ENCODE measurements around the gene SFN.
"Not testable (repeated sequence)": the region's sequence is repeated elsewhere in the genome, so short reads cannot be mapped to it uniquely, and the experiment has no call there.

Gene SFN

DNA sequence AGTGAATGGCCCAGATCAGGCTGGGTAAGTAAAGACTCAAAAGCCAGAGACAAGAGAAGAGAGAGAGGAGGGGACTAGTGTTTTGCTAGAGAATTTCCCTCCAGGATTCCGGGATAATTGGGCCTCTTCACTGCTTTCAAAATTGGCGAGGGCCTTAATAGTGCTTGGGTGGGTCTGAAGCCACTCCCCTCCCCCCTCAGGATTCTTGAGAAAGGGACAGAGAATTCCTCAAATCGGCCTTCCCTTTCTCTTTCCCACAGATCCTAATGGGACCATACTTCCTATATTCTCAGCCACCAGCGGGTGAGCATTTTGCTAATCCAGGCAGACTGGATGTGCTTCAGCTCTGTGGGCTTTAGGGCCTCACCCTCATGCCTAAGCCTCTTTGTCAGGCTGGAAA lies 11.9 kb downstream of the SFN start:
- DNase-seq = no peak

DNA sequence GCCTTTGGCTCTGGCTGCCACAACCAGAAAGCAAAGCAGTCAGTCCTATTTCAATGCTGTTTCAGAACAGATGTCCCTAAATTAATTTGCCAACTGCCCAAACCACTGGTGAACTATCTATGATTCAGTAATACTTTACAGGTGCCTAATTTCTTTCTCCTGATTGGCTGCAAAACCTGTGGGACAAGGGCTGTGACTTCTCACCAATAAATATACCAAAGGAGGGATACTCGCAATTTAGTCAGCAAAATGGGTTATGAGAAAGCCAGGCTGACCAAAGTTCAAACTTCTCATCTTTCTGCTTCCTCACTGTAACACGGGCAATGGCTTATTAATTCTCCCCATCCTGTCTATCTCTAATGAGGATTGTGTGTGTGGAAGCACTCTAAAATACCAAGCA lies 14.4 kb downstream of the SFN start:
- DNase-seq = no peak

GRCh38 chr1:26879793-26880192 lies 16.8 kb downstream of the SFN start:
- DNase-seq = no peak

DNA sequence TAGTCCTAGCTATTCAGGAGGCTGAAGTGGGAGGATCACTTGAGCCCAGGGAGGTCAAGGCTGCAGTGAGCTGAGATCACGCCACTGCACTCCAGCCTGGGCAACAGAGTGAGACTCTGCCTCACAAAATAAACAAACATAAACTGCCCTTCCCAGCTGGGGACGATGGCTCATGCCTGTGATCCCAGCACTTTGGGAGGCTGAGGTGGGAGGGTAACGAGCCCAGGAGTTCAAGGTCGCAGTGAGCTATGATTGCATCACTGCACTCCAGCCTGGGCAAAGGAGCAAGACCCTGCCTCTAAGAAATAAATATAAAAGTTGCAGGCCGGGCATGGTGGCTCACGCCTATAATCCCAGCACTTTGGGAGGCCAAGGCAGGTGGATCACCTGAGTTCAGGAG lies 18.7 kb downstream of the SFN start:
- not testable (repeated sequence) for DNase-seq

DNA sequence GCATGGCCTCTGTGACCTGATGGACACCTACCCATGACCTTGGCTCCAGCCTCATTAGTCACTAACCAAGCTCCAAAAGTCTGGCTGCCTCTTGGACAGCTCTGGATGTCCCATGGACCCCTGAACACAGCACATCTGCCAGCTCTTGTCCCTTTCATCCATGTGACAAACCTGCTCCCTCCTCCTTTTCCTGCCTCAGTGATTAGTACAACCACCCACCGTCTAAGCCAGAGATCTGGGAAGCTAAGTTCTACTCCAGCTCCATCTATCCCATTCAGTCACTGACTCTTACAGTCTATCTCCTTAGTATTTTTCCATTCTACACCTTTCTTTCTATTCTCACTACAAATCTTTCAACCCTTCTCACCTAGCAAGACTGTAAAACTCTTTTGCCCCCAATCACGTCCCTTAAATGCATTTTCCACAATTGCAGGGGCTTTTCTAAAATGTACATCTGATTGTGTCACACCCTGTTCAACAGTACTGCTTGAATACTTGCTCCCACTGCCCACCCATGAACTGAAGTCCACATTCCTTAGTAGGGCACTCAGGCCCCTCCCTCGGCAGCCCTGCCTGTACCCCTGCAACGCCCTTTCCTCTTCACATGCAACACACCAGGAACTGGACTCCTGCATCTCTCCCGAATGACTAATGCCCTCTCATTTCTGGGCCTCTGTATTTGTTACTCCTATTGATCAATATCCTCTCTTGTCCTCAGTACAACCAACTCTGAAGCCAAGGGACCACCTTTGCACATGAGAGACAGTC lies 19.9 kb downstream of the SFN start:
- DNase-seq = no peak

GRCh38 chr1:26887125-26887524 lies 24.2 kb downstream of the SFN start:
- peak; percentile 23 for DNase-seq

GRCh38 chr1:26888231-26888630 lies 25.3 kb downstream of the SFN start:
- no peak for DNase-seq

- peak; percentile 89 for DNase-seq
Measured at GRCh38 chr1:26889551-26890466, 26.9 kb downstream of the SFN start, which contains the start of gene GPN2. Gene GPN2 (minus strand): TSS chr1:26890283. CDS start chr1:26890096, 187 bp downstream.

DNA sequence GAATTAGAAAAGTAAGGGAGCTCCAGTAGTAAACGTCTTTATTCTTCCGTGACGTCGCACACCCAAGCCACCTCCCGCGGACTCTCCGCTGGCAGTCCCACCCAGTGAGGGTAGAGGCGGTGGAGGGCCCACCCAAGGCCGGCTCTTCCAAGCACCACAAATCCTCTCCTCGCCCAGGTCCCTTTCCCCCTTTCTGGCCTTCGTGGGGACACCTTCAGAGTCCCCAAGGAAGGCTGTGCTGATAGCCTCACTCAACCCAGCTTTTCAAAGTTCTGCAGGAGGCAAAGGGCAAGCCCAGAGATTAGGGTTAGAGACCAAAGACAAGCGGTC lies 27.5 kb downstream of the SFN start:
- no peak for DNase-seq

- DNase-seq = no peak
Measured at GRCh38 chr1:26894263-26894662, 31.3 kb downstream of the SFN start.

- no peak for DNase-seq
Measured at GRCh38 chr1:26897351-26897750, 34.4 kb downstream of the SFN start.

GRCh38 chr1:26900001-26900814 lies 37.3 kb downstream of the SFN start, which contains the start of gene GPATCH3:
Gene GPATCH3 (minus strand): TSS chr1:26900467. CDS start chr1:26900442, 25 bp downstream.
- DNase-seq = peak; percentile 93

- DNase-seq = no peak
Measured at GRCh38 chr1:26900815-26901511, 38.0 kb downstream of the SFN start.

DNA sequence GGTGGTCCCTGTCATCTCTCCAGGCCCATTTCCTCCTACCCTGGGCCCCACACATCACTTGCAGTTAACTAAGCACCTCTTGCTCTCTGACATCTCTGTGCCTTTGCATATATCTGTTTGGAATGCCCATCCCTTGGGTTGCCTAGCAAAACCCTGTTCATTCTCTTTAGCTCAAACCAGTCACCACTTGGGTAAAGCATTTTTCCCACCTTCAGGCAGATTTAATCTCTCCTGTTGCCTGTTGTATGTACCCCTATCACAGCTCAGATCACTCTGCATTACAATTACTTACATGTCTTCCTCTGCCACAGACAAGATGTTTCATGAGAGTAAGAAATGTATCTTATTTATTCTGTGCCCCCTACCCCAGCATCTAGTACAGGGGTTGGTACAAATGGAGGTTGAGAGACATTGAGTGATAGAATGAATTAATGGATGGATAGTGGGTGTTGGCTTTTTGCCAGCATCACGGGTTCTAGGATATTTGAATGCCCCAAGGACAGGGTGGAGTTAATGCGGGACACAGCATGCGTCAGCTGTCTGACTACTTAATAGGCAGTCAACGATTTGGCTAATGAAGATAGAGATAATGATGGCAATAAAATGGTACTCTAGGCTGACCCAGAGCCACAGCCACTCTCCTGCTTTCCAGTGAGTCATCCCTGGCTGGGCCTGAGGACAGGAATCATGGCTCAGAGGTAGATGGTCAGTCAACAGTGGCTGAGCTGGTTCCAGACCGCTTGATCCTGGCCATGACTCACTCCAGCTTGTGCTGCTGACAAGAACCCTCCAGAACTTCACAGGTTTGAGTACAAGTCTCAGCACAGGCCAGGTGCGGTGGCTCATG lies 44.3 kb downstream of the SFN start:
- DNase-seq = no peak

DNA sequence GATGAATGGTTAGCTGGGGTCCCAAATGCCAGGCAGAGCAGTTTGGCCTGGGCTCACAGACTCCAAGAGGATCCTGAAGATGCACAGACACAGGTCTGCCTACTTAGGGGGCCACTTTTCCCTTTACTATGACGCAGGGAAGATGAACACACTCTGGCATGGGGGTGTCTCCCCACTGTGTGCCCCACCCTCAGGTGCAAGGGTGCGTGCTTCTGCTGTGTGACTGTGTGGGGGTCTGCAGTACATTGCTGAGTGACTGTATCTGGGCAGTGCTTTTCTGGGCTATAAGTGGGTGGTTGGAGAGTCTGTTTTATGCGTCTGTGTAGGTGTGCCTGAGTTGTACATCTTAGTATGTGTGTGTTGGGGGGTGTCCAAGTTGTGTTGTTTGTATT lies 47.0 kb downstream of the SFN start:
- no peak for DNase-seq

DNA sequence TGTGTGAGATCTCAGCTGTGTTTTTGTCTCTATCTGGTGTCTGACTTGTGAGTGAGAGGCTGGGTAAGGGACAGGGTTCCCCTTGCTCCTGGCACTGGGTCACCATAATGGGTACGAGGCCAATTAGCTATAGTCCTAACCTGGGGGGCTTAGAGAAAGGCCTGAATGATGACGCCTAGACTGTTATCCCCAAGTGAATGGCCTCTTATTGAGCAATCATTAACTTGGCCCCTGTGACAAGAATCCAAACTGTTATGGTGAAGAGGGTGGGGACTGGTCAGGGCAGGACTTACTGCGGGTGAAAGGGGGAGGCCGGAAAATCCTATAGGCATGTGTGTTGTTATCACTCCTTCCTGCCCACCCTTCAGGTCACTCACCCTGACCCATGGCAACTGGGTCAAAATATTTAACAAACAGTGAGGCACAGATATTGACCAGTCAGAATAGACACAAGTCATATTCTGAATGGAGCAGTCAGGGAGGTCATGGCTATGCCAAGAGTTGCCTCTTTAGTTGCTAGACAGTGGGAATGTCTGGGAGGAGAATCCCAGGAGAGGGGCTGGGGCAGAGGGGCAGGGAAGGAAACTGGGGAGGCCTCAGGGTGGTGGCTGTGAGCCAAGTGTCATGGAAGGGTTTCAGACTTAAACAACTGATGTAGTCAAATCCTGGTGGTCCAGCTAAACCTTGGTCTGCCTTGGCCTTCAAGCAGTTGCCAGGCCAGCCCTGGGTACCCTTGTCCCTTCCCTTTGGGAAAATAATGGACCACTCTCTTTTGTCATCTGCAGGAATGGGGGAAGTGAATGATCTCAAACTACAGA lies 47.6 kb downstream of the SFN start:
- no peak for DNase-seq

DNA sequence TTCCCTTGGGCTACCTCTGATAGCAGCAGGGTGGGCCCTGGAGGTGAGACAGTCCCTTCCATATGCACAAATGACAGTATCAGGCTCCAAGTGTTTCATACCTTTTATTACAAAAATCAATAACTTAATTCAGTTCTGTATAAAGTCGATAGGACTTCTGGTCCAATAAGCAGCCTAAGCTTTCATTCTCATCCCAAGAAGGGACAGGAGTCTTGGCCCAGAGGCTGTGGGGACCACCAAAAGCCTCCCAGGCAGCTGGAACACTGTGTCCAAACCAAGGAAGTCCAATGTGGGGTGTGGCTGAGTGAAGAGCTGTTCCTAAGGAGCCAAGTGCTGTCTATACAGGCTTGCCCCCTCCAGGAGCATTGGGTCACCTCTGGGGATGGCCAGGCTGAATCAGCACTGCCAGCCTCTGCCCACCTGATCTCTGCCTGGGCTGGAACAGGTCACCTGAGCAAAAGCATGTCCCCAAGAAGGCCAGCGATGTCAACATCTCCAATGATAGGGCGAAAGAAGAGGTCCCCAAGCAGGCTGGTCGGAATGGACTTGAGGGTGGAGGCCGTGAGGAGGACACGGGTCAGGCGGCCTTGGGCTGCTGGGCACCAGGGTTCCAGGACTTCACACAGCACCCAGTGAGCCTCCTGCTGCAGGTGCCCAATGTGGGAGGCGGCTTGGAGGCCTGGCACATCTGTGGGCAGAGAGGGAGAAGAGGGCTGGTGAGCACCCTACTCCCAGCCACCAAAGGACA lies 48.6 kb downstream of the SFN start:
- no peak for DNase-seq

- no peak for DNase-seq
Measured at GRCh38 chr1:26912147-26912490, 49.2 kb downstream of the SFN start.

- DNase-seq = no peak
Measured at GRCh38 chr1:26913389-26913753, 50.4 kb downstream of the SFN start.

Data from activated CD4-positive, alpha-beta T cell treated with anti-CD3 and anti-CD28 coated beads, Interleukin-10, Interleukin-2, amounts not matched to agents 100 ng/mL and 50 ng/mL, durations not matched to agents 16 hours and 8 hours (primary cell).